Ureter (tissue), 1 donor: ENCODE results near the gene PREP. TPM values are rescaled to one million over a fixed set of nuclear protein-coding genes. Genes with fewer than 3 reads are reported as not detected.
"Not testable (repeated sequence)": the region's sequence is repeated elsewhere in the genome, so short reads cannot be mapped to it uniquely, and the experiment has no call there.

Experiments
- DNase-seq: peaks from one replicate; pipeline ENCODE4 v3.0.0-alpha.2; 2020; ENCODE audit warnings: low spot score
- total RNA-seq: library from RNA; stranded (reverse); gene quantifications from one replicate; pipeline ENCODE4 v1.2.4, GENCODE V29; 2023
- donor health status: DM: yes; HTN: yes; CAD: no.

PREP gene
- total RNA-seq, 1 donor from 2014 or later = 37.9 TPM

GRCh38 chr6:105345506-105345905 is 57.4 kb downstream of the PREP start:
- DNase-seq = no peak

GRCh38 chr6:105344881-105345370 is 58.0 kb downstream of the PREP start:
- no peak for DNase-seq

DNA sequence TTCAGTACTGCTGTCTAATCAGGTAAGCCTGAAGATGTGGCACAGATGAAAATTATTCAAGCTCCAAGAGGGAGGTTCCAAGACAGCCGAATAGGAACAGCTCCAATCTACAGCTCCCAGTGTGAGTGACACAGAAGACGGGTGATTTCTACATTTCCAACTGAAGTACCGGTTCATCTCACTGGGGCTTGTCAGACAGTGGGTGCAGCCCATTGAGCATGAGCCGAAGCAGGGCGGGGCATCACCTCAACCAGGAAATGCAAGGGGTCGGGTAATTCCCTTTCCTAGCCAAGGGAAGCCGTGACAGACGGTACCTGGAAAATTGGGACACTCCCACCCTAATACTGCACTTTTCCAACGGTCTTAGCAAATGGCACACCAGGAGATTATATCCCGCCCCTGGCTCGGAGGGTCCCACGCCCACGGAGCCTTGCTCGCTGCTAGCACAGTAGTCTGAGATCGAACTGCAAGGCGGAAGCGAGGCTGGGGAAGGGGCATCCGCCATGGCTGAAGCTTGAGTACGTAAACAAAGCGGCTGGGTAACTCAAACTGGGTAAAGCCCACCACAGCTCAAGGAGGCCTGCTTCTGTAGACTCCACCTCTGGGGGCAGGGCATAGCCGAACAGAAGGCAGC is 64.4 kb downstream of the PREP start:
- not testable (repeated sequence) for DNase-seq

DNA sequence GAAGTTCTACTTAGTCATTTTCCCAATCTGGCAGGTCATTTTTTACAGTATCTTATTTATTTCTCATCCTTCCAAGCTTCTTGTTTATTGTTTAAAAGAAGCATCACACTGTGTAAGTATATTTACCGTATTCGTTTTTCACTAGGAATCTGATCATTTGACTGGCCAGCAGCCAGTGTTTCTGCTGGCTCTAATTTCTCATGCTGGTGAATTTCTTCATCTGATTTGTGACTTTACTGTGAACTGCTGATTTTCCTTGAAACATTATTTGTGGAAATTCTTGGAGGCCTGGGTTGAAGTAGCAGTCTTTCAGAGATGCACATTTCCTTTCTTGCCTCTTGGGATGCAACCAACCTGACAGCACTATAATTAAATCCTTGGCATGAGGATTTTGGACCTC is 65.9 kb downstream of the PREP start:
- DNase-seq = no peak

DNA sequence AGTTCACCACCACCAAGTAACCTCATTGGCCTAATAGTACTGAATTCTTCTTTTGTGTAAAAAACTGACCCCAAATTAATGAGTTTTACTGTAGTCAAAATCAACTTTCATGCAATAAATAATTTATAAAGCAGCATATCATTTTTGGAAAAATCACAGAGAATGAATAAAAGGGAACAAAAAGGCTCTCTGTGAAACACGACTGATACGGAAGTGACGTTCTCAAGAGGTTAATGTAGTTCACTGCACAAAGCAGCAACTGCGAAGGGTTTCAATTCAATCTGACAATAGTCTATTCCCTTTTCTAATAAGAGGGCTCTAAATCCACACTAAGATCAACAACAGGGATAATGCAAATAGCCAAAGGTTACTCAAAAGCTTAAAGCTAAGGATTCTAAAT is 70.3 kb downstream of the PREP start:
- DNase-seq = no peak

- DNase-seq = no peak
These were observed 71.0 kb downstream of the PREP start for GRCh38 chr6:105331927-105332326.

- DNase-seq = no peak
These were observed 72.0 kb downstream of the PREP start for GRCh38 chr6:105330913-105331312.

- DNase-seq = no peak
These were observed 72.5 kb downstream of the PREP start for GRCh38 chr6:105330364-105330763.

DNA sequence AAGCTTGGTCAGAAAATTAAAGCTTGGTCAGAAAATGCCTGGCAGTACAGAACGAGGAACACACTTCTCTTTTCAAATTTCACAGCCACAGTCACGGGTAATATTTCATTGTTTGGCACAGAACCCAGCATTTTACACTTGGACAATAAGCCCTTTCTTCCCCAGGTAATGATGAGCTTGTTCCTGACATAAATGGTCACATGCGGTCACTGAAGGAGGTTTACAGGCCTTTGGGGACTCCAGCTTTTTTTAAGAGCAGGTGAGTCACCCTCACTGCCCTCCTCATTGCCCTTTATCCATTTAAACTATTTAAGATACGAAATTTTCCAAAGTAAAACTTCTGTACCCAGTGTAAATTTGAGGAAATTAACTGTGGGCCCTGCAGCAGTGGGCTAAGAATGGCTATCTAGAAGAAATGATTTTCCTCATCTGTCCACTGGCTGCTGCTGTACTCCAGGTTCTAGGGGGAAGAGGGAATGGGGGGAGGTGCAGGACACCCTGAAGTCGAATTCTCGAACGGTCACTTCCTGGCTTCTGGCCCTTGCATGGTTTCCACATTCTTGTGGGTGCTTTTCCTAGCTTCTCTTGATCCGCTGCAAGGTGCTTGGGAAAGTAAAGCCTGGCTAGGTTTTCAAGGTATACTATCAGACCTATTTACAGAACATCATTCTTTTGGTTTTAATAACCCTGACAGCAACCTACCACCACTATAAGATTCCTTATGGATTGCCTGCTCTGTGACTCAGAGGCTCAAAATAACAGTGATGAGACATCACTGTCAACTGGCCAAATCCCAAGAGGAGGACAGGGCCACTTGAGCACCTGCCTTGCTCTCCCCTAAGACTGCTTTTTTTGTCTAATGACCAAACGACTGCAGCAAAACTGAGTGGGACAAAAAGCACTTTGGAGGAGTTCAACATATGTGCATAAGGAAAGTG is 75.8 kb downstream of the PREP start:
- DNase-seq = no peak

- no peak for DNase-seq
These were observed 76.7 kb downstream of the PREP start for GRCh38 chr6:105326216-105326615.

GRCh38 chr6:105324386-105324950 is 78.4 kb downstream of the PREP start:
- DNase-seq = no peak

GRCh38 chr6:105322499-105323225 is 80.2 kb downstream of the PREP start:
- no peak for DNase-seq

DNA sequence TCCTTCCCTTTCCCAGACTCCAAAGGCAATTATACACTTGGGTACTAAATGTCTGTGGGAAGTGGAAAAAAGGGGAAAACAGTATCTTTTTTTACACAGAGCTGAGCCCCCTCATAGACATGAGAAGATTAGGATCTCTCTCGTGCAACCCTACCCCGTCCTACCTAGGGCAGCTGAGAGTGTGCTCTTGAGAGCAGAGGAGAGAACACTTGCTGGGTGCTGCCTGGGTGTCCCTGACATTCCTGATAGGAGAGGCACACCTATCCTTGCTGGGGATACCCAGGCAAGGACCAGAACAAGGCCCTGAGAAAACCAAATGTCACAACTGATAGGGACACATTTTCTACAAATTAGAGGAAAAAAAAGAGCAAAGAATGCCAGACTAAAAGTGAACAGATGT is 81.2 kb downstream of the PREP start:
- DNase-seq = no peak

GRCh38 chr6:105321207-105321606 is 81.7 kb downstream of the PREP start:
- no peak for DNase-seq

GRCh38 chr6:105320765-105321164 is 82.1 kb downstream of the PREP start:
- DNase-seq = no peak

GRCh38 chr6:105320271-105320670 is 82.6 kb downstream of the PREP start:
- DNase-seq = no peak

GRCh38 chr6:105319331-105319730 is 83.6 kb downstream of the PREP start:
- no peak for DNase-seq

- no peak for DNase-seq
These were observed 84.2 kb downstream of the PREP start for GRCh38 chr6:105318660-105319059.

DNA sequence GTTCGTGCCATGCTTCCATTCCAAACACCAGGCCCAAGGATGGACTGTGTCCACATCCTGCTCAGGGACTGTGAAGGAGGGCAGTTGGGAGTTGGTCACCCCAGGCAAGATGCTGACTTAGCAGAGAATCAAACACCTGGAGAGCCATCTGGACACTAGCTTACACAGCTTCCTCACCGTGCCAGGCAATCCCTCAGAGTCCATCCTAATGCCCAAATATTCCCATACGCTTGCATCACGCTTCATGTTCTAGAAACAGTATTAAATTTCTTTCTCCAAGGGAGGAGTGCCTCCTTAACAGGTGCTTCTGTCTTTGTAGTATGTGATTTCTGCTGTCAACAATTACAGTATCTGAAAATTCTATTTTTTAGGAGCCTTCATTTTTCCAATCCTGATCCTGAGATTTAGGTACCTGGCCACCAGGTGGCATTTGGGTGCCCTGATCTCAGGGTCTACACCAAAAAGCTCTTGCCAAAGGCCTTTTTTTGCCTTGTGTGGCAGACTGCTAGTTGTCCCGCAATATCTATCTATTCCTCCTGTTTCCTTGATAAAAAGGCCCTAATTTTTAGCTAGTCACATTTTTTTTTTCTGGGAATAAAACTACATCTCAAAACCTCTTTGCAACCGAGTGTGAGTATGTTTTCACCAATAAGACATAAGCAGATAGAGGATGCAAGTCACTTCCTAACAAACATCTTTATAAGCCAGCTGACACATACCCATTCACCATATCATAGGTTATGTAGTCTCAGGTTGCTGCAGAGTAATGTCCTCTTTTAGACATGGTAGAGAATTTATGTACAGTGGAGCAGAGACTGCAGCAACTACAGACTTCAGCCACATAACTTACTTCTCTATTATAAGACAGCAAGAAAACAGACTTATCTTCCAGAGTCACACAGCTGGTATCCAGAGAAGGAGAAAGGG is 85.0 kb downstream of the PREP start:
- DNase-seq = no peak

- no peak for DNase-seq
These were observed 89.7 kb downstream of the PREP start for GRCh38 chr6:105313211-105313610.

DNA sequence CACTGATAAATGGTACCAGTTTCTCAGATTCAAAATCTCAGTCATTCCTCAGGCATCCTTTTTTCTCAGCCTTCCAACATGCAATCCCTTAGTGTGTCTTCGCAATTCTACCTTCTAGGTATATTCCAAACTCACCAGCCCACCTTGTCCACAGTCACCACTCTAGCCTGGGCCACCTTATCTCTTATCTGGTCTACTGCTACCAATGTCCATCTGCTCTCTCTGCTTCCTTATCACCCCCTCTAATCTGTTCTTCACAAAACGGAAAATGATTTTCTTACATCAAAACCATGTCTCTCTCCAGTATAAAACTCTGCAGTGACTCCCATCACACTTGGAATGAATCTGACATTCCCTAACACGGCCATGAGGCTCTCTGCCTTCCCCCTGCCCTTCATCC is 91.9 kb downstream of the PREP start:
- no peak for DNase-seq
